H4 (cell line): ENCODE results near the gene COL16A1. TPM values are rescaled to one million over a fixed set of nuclear protein-coding genes. Genes with fewer than 3 reads are reported as not detected.

ENCODE experiments used
- DNase-seq: peaks from one replicate; pipeline ENCODE4 v3.0.0-alpha.2; 2015; ENCODE audit warnings: low spot score
- total RNA-seq: library from RNA; depleted of rRNA; stranded (reverse); fragments of >200 nt; shearing (Covaris generic); gene quantifications from 2 replicates; pipeline ENCODE4 v1.2.3, GENCODE V29; 2014

Gene COL16A1
- total RNA-seq, 1 experiment from 2014 or later: 9.2 TPM

- DNase-seq: no peak
Measured at GRCh38 chr1:31688233-31688918, 15.4 kb downstream of the COL16A1 start.

- no peak for DNase-seq
Measured at GRCh38 chr1:31687601-31688000, 16.2 kb downstream of the COL16A1 start.

- no peak for DNase-seq
Measured at GRCh38 chr1:31685795-31686194, 18.0 kb downstream of the COL16A1 start.

- DNase-seq: no peak
Measured at GRCh38 chr1:31683997-31684396, 19.8 kb downstream of the COL16A1 start.

- no peak for DNase-seq
Measured at GRCh38 chr1:31681415-31681814, 22.4 kb downstream of the COL16A1 start.

- DNase-seq: no peak
Measured at GRCh38 chr1:31679676-31680230, 24.1 kb downstream of the COL16A1 start.

GRCh38 chr1:31679091-31679490 lies 24.7 kb downstream of the COL16A1 start:
- no peak for DNase-seq

- DNase-seq: no peak
Measured at GRCh38 chr1:31678681-31679080, 25.1 kb downstream of the COL16A1 start.

- no peak for DNase-seq
Measured at GRCh38 chr1:31677949-31678348, 25.9 kb downstream of the COL16A1 start.

GRCh38 chr1:31677401-31677800 lies 26.4 kb downstream of the COL16A1 start:
- no peak for DNase-seq

- no peak for DNase-seq
Measured at GRCh38 chr1:31675756-31676155, 28.1 kb downstream of the COL16A1 start.

GRCh38 chr1:31675161-31675560 lies 28.7 kb downstream of the COL16A1 start:
- DNase-seq: no peak

- DNase-seq: no peak
Measured at GRCh38 chr1:31674626-31675025, 29.2 kb downstream of the COL16A1 start.

GRCh38 chr1:31673433-31673832 lies 30.4 kb downstream of the COL16A1 start:
- no peak for DNase-seq

GRCh38 chr1:31672986-31673385 lies 30.8 kb downstream of the COL16A1 start:
- no peak for DNase-seq

GRCh38 chr1:31671561-31672201 lies 32.1 kb downstream of the COL16A1 start:
- no peak for DNase-seq

GRCh38 chr1:31671147-31671546 lies 32.7 kb downstream of the COL16A1 start:
- DNase-seq: no peak

GRCh38 chr1:31670593-31670964 lies 33.2 kb downstream of the COL16A1 start:
- DNase-seq: no peak

- DNase-seq: peak; percentile 64
Measured at GRCh38 chr1:31669786-31670592, 33.8 kb downstream of the COL16A1 start.

- DNase-seq: no peak
Measured at GRCh38 chr1:31669433-31669785, 34.4 kb downstream of the COL16A1 start.

- no peak for DNase-seq
Measured at GRCh38 chr1:31668303-31668883, 35.4 kb downstream of the COL16A1 start.
